ENCODE results near the gene SNX11. TPM values are rescaled to one million over a fixed set of nuclear protein-coding genes. Genes with fewer than 3 reads are reported as not detected.
A peak's percentile ranks its signal among the peaks of the same experiment; 100 is the strongest.

Gene SNX11
- total RNA-seq, 2 experiments from 2014 or later: 12.0 to 17.6 TPM

DNA sequence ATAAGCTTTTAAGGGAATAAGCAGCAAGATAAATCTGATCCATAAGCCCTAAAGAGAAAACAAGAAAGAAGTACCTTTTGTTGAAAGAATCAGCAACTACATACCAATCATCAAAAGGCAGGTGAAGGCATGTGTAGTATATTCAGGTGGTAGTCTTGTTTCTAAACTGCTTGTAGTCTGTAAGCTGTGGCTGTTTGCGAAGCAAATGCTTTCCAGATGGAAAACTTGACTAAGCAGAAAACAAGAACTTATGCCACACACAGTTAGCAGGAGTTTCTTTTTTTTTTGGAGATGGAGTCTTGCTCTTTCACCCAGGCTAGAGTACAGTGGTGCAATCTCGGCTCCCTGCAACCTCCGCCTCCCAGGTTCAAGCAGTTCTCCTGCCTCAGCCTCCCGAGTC lies 12.0 kb upstream of the SNX11 start:
- Histone ChIP-seq H2AFZ (ENCODE audit: low read length) (no peak overlapping the region), H3K27ac (ENCODE audit: low read depth, low read length, poor library complexity, severe bottlenecking) (no peak overlapping the region), H3K79me2 (ENCODE audit: insufficient read depth, low read depth, low read length) (peaks cover 80% of the 10 kb centered on the region), H3K4me2 (ENCODE audit: low read length) (no peak overlapping the region), H3K9me2 (ENCODE audit: insufficient read depth, low read length) (no peaks in the 10 kb centered on the region), H3K4me1 (ENCODE audit: insufficient read depth, low read length, poor library complexity, severe bottlenecking) (peaks cover 19% of the 10 kb centered on the region), H3K4me3 (ENCODE audit: low read depth, low read length, poor library complexity, severe bottlenecking) (no peak overlapping the region), H3K36me3 (ENCODE audit: insufficient read depth, low read length) (peaks cover 70% of the 10 kb centered on the region), H3K9me3 (ENCODE audit: low read length) (no peaks in the 10 kb centered on the region), H4K20me1 (ENCODE audit: insufficient read depth, low read length) (no peaks in the 10 kb centered on the region)
- ChIA-PET POLR2A (interaction anchor here (1.8 kb wide), 1 partner anchor 29 kb away, joined by 4 read pairs; no protein-coding TSS in a partner anchor), CTCF (ENCODE audit: unreplicated experiment) (no interaction called here)
- no TSS peak for BruUV-seq (replicated peaks)
- intact Hi-C loops (cut with micrococcal nuclease; ENCODE audit: unreplicated experiment): no loop called here
- TF ChIP-seq, protein P1, sequence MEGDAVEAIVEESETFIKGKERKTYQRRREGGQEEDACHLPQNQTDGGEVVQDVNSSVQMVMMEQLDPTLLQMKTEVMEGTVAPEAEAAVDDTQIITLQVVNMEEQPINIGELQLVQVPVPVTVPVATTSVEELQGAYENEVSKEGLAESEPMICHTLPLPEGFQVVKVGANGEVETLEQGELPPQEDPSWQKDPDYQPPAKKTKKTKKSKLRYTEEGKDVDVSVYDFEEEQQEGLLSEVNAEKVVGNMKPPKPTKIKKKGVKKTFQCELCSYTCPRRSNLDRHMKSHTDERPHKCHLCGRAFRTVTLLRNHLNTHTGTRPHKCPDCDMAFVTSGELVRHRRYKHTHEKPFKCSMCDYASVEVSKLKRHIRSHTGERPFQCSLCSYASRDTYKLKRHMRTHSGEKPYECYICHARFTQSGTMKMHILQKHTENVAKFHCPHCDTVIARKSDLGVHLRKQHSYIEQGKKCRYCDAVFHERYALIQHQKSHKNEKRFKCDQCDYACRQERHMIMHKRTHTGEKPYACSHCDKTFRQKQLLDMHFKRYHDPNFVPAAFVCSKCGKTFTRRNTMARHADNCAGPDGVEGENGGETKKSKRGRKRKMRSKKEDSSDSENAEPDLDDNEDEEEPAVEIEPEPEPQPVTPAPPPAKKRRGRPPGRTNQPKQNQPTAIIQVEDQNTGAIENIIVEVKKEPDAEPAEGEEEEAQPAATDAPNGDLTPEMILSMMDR (conservative IDR thresholded peaks at IDR 0.05; ENCODE audit: low read length): no peak
- TF ChIP-seq EZH2phosphoT487 (IDR thresholded peaks at IDR 0.05; ENCODE audit: borderline replicate concordance, low read depth, low read length): no peak
- DNase-seq (ENCODE audit: low spot score): no peak

DNA sequence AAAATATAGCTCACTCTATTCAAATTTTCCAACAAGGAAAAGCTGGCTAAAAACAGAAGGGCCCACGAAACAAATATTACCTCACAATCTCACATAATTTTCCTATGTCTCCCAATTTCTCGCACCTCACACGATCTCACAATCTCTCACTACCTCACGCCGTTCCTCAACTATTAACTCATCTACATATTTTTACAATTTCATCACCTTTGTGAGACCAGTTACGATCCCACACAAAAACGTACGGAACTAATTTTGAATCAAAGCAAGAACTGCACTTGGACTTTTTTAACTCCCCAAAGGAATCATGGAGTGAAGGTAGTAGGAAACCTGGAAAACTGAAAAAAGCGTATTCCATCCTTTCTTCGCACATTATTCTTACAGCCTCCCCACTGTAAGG lies 7.4 kb upstream of the SNX11 start:
- intact Hi-C loops (cut with micrococcal nuclease; ENCODE audit: unreplicated experiment): loop anchor here (2.0 kb wide), 1 partner anchor 75 kb away; no protein-coding TSS in a partner anchor
- no peak for TF ChIP-seq EZH2phosphoT487 (IDR thresholded peaks at IDR 0.05; ENCODE audit: borderline replicate concordance, low read depth, low read length)
- TF ChIP-seq, protein P1 (conservative IDR thresholded peaks at IDR 0.05; ENCODE audit: low read length): no peak
- ChIA-PET POLR2A (interaction anchor here (0.6 to 1.8 kb wide), 4 partner anchors 8 to 14 kb away, joined by 3 to 7 read pairs (median 4); no protein-coding TSS in a partner anchor), CTCF (ENCODE audit: unreplicated experiment) (no interaction called here)
- Histone ChIP-seq H2AFZ (ENCODE audit: low read length) (no peak overlapping the region), H3K4me3 (ENCODE audit: low read depth, low read length, poor library complexity, severe bottlenecking) (peak overlapping the region; percentile 75), H4K20me1 (ENCODE audit: insufficient read depth, low read length) (no peaks in the 10 kb centered on the region), H3K9me2 (ENCODE audit: insufficient read depth, low read length) (no peaks in the 10 kb centered on the region), H3K4me2 (ENCODE audit: low read length) (peak overlapping the region; percentile 84), H3K27ac (ENCODE audit: low read depth, low read length, poor library complexity, severe bottlenecking) (peak overlapping the region; percentile 70), H3K9me3 (ENCODE audit: low read length) (peaks cover 8% of the 10 kb centered on the region; the same call in 1 of the 2 replicates), H3K36me3 (ENCODE audit: insufficient read depth, low read length) (peaks cover 33% of the 10 kb centered on the region), H3K79me2 (ENCODE audit: insufficient read depth, low read depth, low read length) (peaks cover 54% of the 10 kb centered on the region), H3K4me1 (ENCODE audit: insufficient read depth, low read length, poor library complexity, severe bottlenecking) (peaks cover 29% of the 10 kb centered on the region)
- BruUV-seq (replicated peaks): TSS peak; percentile 42
- no peak for DNase-seq (ENCODE audit: low spot score)

DNA sequence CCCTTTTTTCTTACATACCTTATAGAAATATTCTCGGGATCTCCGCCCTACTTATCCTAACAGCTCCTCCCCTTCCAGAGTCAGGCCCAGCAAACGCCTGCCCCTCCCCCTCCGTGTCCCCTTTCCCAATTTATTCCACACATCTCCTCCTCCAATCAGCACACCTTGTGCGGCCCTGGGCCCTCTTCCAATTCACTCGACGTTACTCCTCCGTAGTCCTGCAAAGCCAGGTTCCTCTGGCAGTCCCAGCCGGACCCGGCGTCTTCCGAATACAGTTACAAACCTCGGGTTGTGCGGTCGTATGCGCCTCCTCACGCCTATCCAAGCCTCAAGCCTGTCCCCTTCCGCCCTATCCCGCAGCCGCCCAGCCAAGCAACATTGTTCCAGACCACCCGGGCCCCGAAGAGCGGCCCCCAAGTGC lies 7.0 kb upstream of the SNX11 start:
- H3K4me3 ChIP-seq (ENCODE audit: low read depth, low read length, poor library complexity, severe bottlenecking): peak overlapping the region; percentile 75
- no peak for DNase-seq (ENCODE audit: low spot score)
- H3K27ac ChIP-seq (ENCODE audit: low read depth, low read length, poor library complexity, severe bottlenecking): peak overlapping the region; percentile 70
- H3K4me2 ChIP-seq (ENCODE audit: low read length): peak overlapping the region; percentile 84
- intact Hi-C loops (cut with micrococcal nuclease; ENCODE audit: unreplicated experiment): loop anchor here (2.0 kb wide), 1 partner anchor 76 kb away; no protein-coding TSS in a partner anchor
- TF ChIP-seq, protein P1 (conservative IDR thresholded peaks at IDR 0.05; ENCODE audit: low read length): no peak
- TF ChIP-seq EZH2phosphoT487 (IDR thresholded peaks at IDR 0.05; ENCODE audit: borderline replicate concordance, low read depth, low read length): no peak
- peaks cover 52% of the 10 kb centered on the region for H3K79me2 ChIP-seq (ENCODE audit: insufficient read depth, low read depth, low read length)
- ChIA-PET CTCF (ENCODE audit: unreplicated experiment) (no interaction called here), POLR2A (interaction anchor here (0.6 to 1.8 kb wide), 4 partner anchors 8 to 15 kb away, joined by 3 to 7 read pairs (median 4); no protein-coding TSS in a partner anchor)
- BruUV-seq (replicated peaks): no TSS peak
- peaks cover 29% of the 10 kb centered on the region for H3K4me1 ChIP-seq (ENCODE audit: insufficient read depth, low read length, poor library complexity, severe bottlenecking)
- peaks cover 8% of the 10 kb centered on the region; the same call in 1 of the 2 replicates for H3K9me3 ChIP-seq (ENCODE audit: low read length)
- no peaks in the 10 kb centered on the region for H4K20me1 ChIP-seq (ENCODE audit: insufficient read depth, low read length)
- no peaks in the 10 kb centered on the region for H3K9me2 ChIP-seq (ENCODE audit: insufficient read depth, low read length)
- peaks cover 28% of the 10 kb centered on the region for H3K36me3 ChIP-seq (ENCODE audit: insufficient read depth, low read length)
- H2AFZ ChIP-seq (ENCODE audit: low read length): peak overlapping the region; percentile 87; the same call in 1 of the 2 replicates

Measured in OCI-LY7 (cell line).